ENCODE data around the gene DEDD2. TPM values are rescaled to one million over a fixed set of nuclear protein-coding genes. Genes with fewer than 3 reads are reported as not detected.

The DEDD2 gene
- total RNA-seq, 2 donors from 2014 or later, result 19.2 to 24.8 TPM

GRCh38 chr19:42244347-42245220 lies 27.1 kb upstream of the DEDD2 start:
- Histone ChIP-seq H3K27ac (peak overlapping the region; percentile 84 to 90), H3K36me3 (peaks cover 16% of the 10 kb centered on the region)

GRCh38 chr19:42242512-42243409 lies 25.3 kb upstream of the DEDD2 start, which contains the start of gene GSK3A:
TSS of gene GSK3A (minus strand) at chr19:42242602. CDS start at chr19:42242465, 137 bp downstream.
- TF ChIP-seq CTCF (IDR thresholded peaks at IDR 0.05), result no peak
- H3K36me3 ChIP-seq, result no peaks in the 10 kb centered on the region
- H3K9me3 ChIP-seq, result no peaks in the 10 kb centered on the region
- peaks cover 0 to 54% of the 10 kb centered on the region in 2 donors for H3K4me1 ChIP-seq
- H3K27ac ChIP-seq, result peak within 1 kb of the TSS; percentile 84 to 90
- no peaks in the 10 kb centered on the region for H3K27me3 ChIP-seq
- H3K4me3 ChIP-seq, result peak within 1 kb of the TSS; percentile 87 to 89
- DNase-seq (ENCODE audit: low spot score), result peak; percentile 99

More at GRCh38 chr19:42244347-42245220, 27.1 kb upstream of the DEDD2 start:
- DNase-seq (ENCODE audit: low spot score), result peak; percentile 97
- TF ChIP-seq CTCF (IDR thresholded peaks at IDR 0.05), result peak; percentile 69 to 83
- Histone ChIP-seq H3K9me3 (no peaks in the 10 kb centered on the region), H3K27me3 (no peaks in the 10 kb centered on the region), H3K4me1 (peaks cover 0 to 71% of the 10 kb centered on the region in 2 donors), H3K4me3 (peak overlapping the region; percentile 87 to 89)

GRCh38 chr19:42242069-42242511 lies 24.6 kb upstream of the DEDD2 start:
- peak overlapping the region; percentile 87 to 89 for H3K4me3 ChIP-seq
- H3K27me3 ChIP-seq, result no peaks in the 10 kb centered on the region
- no peak for DNase-seq (ENCODE audit: low spot score)

GRCh38 chr19:42241279-42241678 lies 23.8 kb upstream of the DEDD2 start:
- H3K27me3 ChIP-seq, result no peaks in the 10 kb centered on the region
- H3K27ac ChIP-seq, result no peak overlapping the region
- no peak for DNase-seq (ENCODE audit: low spot score)
- no peaks in the 10 kb centered on the region for H3K9me3 ChIP-seq
- peaks cover 0 to 39% of the 10 kb centered on the region in 2 donors for H3K4me1 ChIP-seq
- no peak for TF ChIP-seq CTCF (IDR thresholded peaks at IDR 0.05)
- H3K36me3 ChIP-seq, result peaks cover 6% of the 10 kb centered on the region
- H3K4me3 ChIP-seq, result peak overlapping the region; percentile 87 to 89

More at GRCh38 chr19:42242069-42242511, 24.6 kb upstream of the DEDD2 start:
- Histone ChIP-seq H3K36me3 (no peaks in the 10 kb centered on the region), H3K4me1 (peaks cover 0 to 47% of the 10 kb centered on the region in 2 donors), H3K9me3 (no peaks in the 10 kb centered on the region), H3K27ac (peak overlapping the region; percentile 84 to 90)
- no peak for TF ChIP-seq CTCF (IDR thresholded peaks at IDR 0.05)

- no peak for DNase-seq (ENCODE audit: low spot score)
- peaks cover 22% of the 10 kb centered on the region for H3K36me3 ChIP-seq
- TF ChIP-seq CTCF (IDR thresholded peaks at IDR 0.05), result no peak
These were observed 22.2 kb upstream of the DEDD2 start for GRCh38 chr19:42239544-42240220.

More at GRCh38 chr19:42239544-42240220, 22.2 kb upstream of the DEDD2 start:
- Histone ChIP-seq H3K4me3 (no peak overlapping the region), H3K27ac (no peak overlapping the region), H3K9me3 (no peaks in the 10 kb centered on the region), H3K4me1 (peaks cover 0 to 23% of the 10 kb centered on the region in 2 donors), H3K27me3 (no peaks in the 10 kb centered on the region)
